ENCODE measurements around the gene SDR42E2.

- TF ChIP-seq POLR2A (IDR thresholded peaks at IDR 0.05): no peak
- no peak for TF ChIP-seq CTCF (IDR thresholded peaks at IDR 0.05)
Measured at GRCh38 chr16:22222006-22222405, 59.7 kb downstream of the SDR42E2 start.
